GM19193 (cell line): ENCODE data around the gene CEP55.

Experiments used
- POLR2A ChIP-seq: IDR thresholded peaks from 4 replicates; pipeline ENCODE4 v1.6.1; 2011; ENCODE audit not compliant: insufficient read depth, insufficient read length; ENCODE audit errors: extremely low read depth

The CEP55 gene

DNA sequence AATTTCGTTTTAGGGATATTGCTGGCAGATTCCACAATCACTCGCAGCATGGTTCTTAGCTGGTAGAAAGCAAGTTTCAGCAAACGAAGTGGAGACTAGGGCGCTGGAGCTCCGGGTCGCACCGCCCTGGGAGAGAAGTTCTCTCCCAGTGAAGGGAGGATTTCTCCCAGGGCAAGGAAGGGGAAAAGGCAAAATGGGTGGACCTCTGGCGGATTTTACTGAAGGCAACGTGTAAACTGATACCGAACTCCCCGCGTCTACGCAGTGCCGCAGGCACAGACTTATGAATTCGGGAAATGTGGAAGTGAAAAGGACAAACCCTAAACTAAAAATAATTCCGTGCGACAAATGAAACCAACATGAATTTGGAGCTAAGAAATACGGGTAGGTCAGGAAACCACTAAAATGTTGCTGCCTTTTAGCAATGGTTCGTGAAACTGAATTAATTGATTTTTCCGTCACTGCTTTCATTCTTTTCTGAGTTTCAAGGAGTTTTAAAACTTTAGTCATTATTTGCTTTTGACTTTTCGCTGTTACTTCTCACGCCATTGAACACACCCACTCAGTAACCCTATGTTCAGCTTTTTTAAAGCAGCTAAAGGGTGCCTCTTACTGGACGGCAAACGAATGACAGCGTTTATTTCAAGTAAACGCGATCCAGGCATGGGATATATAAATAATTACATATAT lies 14.1 kb upstream of the CEP55 start, which contains the start of gene MYOF:
TSS of gene MYOF (minus strand) at position 190 of the 690 bp plus-strand sequence. CDS start at position 50, 140 bp downstream.
- TF ChIP-seq POLR2A, result no peak

DNA sequence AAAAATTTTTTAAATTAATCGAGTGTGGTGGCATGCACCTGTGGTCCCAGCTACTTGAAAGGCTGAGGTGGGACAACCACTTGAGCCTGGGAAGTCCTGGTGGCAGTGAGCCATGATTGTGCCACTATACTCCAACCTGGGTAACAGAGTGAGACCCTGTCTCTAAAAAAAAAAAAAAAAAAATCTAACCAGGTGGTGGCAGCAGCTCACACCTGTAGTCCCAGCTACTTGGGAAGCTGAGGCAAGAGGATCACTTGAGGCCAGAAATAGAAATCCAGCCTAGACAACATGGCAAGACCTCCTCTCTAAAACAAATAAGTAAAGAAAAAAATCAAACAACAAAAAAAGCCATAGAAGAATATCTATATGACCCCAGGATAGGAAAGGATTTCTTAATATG lies 10.7 kb upstream of the CEP55 start:
- no peak for TF ChIP-seq POLR2A

DNA sequence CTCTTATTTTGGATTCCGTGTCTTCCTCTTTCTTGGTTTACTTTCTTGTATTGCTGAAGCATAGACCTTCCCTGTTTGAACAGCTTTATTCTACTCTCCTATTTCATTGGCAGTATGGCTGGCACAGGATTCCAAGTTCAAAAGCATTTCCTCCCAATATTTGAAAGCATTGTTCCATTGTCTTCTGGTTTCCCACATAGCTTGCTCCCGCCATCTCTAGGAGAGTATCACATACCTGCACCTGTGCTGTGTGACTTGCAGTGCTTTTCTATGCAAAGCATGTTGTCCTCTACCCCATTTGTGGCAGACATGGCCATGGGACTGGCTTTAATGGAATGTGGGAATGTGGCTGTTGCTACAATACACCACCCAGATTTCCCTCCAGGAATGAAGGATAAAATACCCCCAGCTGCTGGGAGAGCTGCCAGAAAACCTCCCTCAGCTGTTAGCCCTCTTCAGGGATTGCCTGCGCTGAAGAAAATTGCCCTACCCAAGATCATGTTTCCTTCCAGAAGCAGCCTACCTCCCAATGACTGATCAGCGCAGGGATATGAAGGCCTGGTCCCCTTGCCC lies 7.4 kb upstream of the CEP55 start:
- TF ChIP-seq POLR2A, result no peak

DNA sequence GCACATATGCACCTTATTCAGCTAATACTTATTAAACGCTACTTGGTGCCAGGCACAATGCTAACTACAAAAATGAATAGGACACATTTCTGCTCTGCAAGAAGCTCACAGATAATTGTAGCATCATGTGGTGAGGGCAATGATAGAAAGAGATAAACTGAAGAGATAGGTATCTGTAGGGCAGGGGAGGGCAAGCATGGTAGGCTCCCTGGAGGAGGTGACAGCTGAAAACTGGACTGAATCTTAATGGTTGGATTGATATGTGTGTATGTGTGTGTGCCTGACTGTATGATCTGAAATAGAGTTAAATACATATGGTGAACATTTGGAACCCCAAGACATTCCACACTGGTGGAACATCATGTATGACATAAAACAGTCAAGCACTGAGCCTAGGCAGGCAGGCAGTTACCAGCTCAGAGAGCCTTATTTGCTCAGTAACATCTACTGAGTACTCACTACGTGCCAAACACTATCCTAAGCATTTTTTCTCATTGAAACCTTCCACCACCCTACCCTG lies 4.8 kb upstream of the CEP55 start:
- no peak for TF ChIP-seq POLR2A

DNA sequence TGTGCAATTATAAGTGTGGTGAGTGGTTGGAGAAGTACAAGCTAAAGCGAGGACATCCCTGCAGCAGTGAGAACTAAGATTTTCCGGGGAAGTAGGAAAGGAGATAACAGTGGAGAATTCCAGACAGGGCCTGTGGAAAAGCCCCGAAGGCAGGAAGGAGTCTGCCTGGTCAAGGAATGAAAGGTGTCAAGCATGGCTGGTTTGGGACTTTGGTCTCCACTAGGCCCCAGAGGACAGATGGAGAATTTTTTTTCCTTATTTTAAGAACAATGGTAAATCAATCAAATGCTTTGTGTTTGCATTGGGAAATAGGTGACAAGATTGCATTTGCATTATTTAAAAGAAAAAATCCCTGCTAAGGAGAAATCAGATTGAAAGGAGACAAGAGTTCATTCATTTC lies 3.2 kb upstream of the CEP55 start:
- no peak for TF ChIP-seq POLR2A

DNA sequence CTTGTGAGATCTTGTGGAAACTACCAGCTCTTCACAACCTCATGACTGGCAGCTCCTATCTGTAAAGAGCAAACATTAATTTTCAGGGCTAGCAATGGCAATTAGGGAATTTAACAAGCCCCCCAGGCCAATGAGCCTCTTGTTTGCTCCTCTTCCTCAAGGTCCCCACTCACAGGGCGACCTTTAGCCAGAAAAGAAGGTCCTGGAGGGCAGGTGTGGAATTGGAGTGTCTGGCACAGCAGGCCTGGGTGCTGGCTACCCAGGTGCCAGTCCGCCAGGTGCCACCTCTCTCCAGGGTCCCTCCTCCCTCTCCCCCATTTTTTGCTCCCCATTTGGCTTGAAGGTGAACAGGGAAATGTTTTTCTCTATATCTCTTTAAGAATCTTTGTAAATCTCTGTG lies 1.9 kb upstream of the CEP55 start:
- no peak for TF ChIP-seq POLR2A

DNA sequence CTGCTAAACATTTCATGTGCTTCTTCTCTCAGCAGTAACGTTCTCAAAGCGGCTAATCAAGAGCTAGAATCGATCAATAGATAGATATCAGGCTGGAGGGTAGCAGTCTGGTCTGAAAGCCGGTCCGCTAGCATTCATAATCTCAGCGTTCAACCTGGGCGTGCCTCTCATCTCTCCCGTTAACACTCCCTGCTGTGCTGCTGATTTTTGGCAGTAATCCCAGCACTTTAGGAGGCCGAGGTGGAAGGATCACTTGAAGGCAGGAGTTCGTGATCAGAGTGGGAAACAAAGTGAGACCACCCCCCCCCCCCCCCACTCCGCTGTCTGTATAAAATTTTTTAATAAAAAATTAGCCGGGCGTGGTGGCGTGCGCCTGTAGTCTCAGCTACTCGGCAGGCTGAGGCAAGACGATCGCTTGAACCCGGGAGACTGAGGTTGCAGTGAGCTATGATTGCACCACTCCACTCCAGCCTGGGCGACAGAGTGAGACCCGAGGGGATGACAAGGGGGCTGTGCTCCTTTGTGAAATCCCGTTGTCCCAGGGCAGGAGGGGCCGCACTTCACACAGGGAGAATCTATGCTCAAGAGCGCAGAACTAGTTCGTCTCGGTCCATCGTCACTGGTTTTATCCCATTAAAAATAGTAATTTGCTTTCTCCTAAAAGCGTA lies 624 bp upstream of the CEP55 start:
- no peak for TF ChIP-seq POLR2A

DNA sequence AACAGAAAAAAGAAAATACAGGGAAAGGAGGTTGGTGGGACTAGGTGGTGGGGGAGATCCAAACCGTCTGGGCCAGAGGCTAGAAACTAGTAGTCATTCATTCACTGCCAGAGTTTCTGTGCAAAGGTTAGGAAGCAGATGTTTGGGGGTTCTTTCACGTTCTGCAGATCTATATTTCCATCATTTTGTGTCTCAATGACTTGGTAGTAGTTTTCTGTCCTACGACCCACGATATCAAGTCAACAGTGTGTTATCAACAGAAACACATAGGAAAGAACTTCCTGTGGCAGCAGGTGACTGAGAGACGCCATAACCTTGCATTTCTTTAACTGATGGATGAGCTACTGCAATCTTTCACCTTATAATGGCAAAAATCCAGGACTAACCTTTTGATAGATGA lies 1.8 kb downstream of the CEP55 start:
- no peak for TF ChIP-seq POLR2A

DNA sequence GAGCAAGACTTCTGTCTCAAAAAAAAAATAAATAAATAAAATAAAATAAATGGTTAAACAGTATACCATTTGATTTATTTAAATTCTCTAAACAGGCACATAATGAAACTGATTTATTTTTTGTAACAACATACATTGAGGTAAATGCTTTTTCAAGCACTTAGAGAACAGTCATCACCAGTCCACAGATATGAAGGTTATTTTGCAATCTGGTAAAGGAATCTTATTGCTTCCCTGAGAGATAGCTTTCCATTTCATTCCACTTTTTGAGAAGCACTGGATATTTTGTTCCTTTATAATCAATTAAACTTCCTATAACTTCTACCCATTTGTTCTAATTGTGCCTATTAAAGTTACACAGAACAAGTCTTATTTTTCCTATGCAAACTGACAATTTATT lies 5.2 kb downstream of the CEP55 start:
- TF ChIP-seq POLR2A, result no peak

DNA sequence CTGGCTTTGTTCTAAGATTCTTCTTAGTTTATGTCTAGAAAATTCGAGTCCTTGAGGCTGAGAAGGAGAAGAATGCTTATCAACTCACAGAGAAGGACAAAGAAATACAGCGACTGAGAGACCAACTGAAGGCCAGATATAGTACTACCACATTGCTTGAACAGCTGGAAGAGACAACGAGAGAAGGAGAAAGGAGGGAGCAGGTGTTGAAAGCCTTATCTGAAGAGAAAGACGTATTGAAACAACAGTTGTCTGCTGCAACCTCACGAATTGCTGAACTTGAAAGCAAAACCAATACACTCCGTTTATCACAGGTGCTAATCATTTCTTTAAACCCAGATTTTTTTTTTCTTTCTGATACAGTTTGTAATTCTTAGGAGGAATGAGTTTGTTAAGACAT lies 6.7 kb downstream of the CEP55 start:
- TF ChIP-seq POLR2A, result no peak

DNA sequence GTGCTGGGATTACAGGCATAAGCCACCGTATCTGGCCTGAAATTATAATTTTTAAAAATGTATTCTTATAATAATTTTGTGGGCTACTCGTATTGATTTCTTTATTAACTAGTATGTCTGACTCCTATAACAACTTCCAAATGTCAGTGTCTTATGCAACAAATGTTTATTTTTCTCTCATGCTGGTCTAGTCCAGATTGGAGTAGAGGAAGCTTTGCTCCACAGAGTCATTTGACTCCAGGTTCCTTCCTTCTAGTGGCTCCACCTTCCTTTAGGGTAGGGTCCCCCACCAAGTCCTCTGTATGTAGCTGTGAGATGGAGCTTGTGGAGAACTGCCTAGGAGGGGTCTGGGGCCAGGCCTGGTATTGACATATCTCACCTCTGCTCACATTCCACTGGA lies 8.7 kb downstream of the CEP55 start:
- TF ChIP-seq POLR2A, result no peak

DNA sequence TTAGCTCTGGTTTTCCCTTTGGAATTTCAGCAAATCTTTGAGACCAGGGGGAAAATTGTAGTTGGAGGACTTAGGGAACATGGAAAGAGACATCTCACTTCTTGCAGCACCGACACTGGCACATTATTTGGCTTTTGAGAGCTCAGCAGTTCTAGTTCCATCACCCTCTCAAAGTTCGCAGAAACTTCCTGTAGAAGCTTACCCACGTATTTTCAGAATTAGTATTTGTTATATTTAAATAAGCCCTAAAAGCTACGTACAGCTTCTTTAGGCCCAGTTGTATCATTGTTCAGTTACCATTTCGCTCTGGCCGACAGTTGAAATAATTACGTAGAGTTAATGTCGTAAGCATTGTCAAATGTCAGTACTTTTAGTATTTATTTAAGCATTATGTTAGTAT lies 13.4 kb downstream of the CEP55 start:
- no peak for TF ChIP-seq POLR2A

DNA sequence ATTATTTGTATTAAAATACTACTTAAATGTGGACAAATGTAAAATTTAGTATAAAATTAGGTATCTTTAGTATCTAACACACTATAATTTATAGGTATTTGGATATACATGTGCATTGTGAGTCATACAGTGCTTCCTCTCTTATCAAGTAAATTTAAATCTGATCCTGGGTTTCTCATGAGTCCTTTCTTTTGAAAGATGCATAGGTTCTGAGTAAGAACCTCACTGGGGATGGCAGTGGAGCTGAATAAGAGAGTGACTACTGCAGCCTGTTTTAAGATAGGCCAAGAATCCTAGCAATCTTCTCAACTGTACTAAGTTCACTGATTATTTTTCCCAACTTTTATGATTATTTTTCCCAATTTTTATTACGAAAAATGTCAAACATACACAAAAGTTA lies 16.2 kb downstream of the CEP55 start:
- no peak for TF ChIP-seq POLR2A

DNA sequence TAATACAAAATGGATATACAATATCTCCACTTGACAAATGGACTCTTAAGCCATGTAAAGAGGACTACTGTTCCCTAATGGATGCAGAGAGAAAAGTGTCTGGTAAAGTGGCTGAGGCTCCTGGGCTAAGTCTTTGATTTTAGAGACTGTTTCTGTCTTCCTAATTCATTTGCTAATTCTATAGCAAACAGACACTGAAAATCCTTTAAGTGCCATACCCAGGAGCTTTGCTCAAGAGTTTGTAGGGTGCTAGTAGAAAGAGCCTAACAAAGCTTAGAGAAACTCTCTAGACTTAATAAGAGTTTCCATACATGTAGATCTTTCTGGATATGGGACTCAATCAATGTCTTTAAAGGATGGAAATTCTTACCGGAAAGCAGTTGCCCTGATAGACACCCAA lies 16.7 kb downstream of the CEP55 start:
- TF ChIP-seq POLR2A, result no peak

DNA sequence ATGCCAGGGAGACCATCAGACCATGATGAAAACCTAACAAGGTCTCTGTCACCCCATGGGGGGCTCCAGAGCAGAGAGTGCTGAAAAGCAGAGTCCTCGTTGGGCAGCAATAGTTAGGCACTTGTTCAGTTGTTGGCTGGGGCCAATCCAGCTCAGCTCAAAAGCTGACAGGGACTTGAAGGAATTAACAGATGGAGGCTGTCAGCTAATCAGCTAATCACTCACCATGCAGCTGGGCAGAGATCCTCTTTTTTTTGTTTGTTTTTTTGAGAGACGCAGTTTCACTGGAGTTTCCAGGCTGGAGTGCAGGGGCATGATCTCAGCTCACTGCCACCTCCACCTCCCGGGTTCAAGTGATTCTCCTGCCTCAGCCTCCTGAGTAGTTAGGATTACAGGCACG lies 18.1 kb downstream of the CEP55 start:
- no peak for TF ChIP-seq POLR2A
